Right renal pelvis (tissue), 4 donors: ENCODE results near the gene DCC. TPM values are rescaled to one million over a fixed set of nuclear protein-coding genes. Genes with fewer than 3 reads are reported as not detected.

ENCODE experiments used
- DNase-seq, 4 donors: peaks; one replicate each; pipeline ENCODE4 v3.0.0-alpha.2; 2013; ENCODE audit warnings: low read depth in 4 of 4, low spot score in 3 of 4, missing footprints in 1 of 4
- polyA plus RNA-seq, 4 donors: library from polyadenylated mRNA; unstranded; fragments of 120-200 nt; gene quantifications; one replicate each; pipeline ENCODE4 v1.2.1, GENCODE V29; 2013; ENCODE audit not compliant: insufficient read length in 4 of 4

DCC gene
- polyA plus RNA-seq, 4 donors = 5.8 to 10.5 (median 9.0) TPM

DNA sequence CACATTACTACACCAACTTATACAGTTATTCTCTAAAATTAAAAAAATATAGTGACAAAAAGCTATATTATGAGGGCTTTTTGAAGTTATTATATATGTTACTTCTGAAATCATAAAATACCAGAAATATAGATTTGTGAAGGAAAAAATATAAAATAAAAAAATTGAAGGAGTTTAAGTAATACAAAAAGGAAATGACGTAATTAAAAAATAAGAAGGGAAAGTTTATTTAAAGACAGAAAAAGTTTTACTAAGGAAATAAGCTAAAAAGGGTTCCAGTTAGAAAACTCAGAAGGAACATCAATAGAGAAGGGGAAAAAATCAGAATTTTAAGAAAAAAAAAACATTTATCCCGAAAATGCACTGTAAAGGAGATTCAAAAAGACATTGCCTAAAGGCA lies 1187.4 kb downstream of the DCC start:
- no peak for DNase-seq

DNA sequence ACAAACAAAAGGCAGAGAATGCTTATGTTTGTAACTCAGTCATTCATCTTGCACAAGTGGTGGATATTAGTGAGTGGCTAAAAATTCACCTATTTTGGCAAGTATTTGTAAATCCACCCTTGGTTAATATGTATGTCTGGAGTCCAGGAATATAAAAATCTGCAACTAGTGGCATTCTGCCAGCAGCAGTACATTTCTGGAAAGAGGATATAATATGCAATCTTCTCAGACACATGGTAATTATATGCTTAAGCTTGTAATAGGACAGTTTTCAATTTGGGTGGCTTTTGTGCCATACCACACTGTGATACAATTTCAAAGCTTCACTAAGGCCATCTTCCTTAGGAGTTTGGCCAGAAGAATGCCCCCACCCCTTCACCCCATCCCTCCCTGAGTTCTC lies 1191.2 kb downstream of the DCC start:
- no peak for DNase-seq

DNA sequence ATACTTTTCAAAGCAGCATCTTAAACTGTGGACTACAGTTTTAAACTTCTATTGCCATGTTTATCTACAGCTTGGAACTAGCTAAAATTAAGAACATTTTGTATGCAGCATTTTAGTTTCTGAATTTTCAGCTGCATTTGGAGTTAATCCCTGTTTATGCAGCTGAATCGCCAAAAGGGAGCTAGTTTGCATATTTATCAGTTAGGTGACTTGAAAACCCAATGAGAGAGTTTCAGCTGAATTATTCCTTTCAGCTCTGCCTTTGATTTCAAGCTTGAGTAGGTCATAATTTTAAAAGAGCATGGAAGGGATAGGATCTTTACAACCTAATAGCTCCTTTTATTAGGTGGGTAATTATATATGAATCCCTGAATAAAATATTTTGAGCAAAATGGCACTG lies 1191.9 kb downstream of the DCC start:
- DNase-seq = no peak

GRCh38 chr18:53534203-53534602 lies 1194.2 kb downstream of the DCC start:
- no peak for DNase-seq

- no peak for DNase-seq
Observed at GRCh38 chr18:53534695-53535094, 1194.7 kb downstream of the DCC start.

GRCh38 chr18:53536908-53537307 lies 1196.9 kb downstream of the DCC start:
- no peak for DNase-seq

- no peak for DNase-seq
Observed at GRCh38 chr18:53541924-53542323, 1201.9 kb downstream of the DCC start.

DNA sequence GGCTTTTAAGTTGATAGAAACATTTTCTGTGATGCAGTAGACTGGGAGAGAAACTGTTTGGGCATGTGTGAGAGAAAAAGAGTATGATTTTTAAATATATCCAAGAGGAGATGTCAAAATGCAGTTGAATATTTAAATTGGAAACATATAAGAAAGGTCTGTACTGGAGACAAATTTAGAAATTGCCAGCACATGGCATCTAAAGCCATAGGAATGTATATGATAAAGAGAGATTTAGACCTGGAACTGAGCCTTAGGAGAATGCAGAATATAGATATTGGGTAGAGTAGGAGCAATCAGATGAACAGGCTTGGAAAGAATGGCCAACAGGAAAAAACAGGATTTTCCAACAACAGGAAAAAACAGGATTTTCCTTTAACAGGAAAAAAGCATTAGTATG lies 1203.7 kb downstream of the DCC start:
- DNase-seq = no peak

DNA sequence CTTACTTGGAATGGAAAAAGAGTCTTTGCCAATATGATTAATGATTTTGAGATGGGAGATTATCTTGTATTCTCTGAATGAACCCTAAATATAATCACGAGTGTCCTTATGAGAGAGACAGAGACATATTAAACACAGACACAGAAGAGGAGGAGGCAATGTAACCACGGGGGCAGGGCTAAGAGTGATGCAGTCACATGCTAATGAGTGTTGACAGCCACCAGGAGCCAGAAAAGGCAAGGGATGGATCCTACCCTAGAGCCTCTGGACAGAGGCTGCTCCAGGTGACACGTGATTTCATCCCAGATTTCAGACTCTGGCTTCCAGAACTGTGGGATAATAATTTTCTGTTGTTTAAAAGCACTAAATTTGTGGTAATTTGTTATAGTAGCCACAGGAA lies 1204.9 kb downstream of the DCC start:
- no peak for DNase-seq

DNA sequence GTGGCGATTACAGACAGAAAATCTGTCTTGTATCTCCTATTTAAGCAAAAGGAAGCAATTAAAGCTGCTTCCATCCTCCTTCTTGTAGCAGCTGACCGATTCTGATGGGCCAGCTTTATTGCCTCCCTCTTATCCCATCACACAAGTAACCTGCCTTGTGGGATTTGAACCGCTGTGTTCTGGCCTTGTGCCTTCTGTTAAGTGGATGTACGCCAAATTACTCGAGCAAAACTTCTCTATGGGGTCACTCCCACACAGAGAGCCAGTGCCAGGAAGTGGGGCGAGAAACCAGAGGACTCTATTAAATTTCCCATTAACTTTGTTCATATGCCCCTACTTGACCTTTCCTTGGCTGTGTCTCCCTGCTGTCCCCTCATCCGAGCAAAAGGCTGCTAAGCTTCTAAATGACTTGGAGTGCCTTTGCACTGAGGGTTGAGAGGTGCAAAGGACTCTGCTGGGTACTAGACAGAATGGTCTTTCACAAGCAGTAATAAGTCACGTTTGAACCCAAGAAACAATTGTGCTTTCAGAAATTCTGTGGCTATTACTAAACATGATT lies 1212.0 kb downstream of the DCC start:
- peak in 3 of 4 donors; percentile 18 to 58 (median 49) for DNase-seq

DNA sequence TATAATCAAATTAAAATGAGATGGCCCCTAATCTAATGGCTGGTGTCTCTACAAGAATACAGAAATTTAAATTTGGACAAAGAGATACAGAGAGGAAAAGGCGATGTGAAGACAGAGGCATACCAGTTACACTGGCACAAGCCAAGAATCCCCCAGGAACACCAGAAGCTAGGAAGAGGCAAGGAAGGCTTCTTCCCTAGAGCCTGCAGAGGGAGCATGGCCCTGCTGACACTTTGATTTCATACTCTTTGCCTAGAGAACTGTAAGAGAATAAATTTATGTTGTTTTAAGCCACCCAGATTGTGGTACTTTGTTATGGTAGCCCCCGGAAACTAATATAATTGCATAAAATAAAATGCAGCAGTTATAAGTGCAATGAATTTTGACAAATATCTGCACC lies 1213.0 kb downstream of the DCC start:
- no peak for DNase-seq

DNA sequence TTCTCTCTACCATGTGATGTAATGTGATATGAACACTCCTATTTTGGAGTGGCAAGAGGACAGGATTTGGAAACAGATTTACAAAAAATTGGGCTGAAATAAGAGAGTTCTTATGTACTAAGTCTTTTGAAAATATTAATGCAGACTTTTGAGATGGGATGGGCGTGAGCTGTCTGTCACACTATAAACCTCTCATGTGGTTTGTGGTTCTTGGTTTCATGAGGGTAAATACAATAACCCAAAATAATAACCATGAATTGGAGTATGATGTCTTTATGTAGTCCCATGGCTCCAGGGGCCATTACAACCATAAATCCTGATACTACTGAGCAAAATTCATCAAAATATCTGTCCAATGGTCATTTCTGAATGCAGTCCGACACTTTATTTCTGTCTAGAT lies 1216.5 kb downstream of the DCC start:
- no peak for DNase-seq

- DNase-seq = no peak
Observed at GRCh38 chr18:53560546-53560945, 1220.5 kb downstream of the DCC start.

GRCh38 chr18:53566626-53567025 lies 1226.6 kb downstream of the DCC start:
- DNase-seq = no peak

DNA sequence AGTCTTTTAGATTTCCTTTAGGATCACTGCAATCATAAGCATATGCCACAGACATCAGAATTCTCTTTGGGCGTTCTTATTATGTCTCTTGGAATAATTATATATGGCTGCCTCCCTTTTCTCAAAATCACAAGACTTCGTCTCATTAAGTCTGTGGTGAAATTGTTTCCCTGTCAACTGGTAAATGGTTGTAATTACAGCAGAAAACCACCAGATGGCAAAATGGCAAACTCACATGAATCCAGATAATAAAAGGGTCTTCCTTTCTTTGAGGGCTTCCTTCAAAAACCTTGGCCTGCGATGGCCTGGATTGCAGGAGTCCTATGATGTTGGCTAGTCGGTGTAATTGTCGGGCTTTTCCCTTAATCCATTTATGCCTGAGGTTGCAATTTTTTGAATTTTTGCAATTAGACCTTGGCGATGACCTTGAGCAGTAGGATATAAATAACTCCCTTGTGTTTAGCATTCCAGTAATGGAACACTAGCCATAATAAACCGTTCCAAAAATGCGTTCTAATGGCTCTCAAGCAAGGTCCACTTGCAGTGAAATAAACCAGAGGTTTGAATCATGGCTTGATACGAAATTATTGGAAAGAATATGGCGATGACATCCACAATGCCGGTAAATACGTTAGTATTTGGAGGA lies 1228.1 kb downstream of the DCC start:
- DNase-seq = peak in 2 of 4 donors; percentile 14 to 22
